ENCODE measurements around the gene ESRRG.
"Not testable (repeated sequence)": the region's sequence is repeated elsewhere in the genome, so short reads cannot be mapped to it uniquely, and the experiment has no call there.

ESRRG gene

GRCh38 chr1:216560527-216560926 is 162.7 kb downstream of the ESRRG start:
- DNase-seq = no peak

GRCh38 chr1:216559359-216559758 is 163.9 kb downstream of the ESRRG start:
- no peak for DNase-seq

GRCh38 chr1:216555653-216556052 is 167.6 kb downstream of the ESRRG start:
- DNase-seq = no peak

- DNase-seq = no peak
Observed at GRCh38 chr1:216554934-216555333, 168.3 kb downstream of the ESRRG start.

GRCh38 chr1:216553766-216554165 is 169.5 kb downstream of the ESRRG start:
- DNase-seq = no peak

GRCh38 chr1:216553040-216553439 is 170.2 kb downstream of the ESRRG start:
- DNase-seq = no peak

- DNase-seq = no peak
Observed at GRCh38 chr1:216549796-216550195, 173.4 kb downstream of the ESRRG start.

- no peak for DNase-seq
Observed at GRCh38 chr1:216542741-216543140, 180.5 kb downstream of the ESRRG start.

- DNase-seq = no peak
Observed at GRCh38 chr1:216542263-216542662, 181.0 kb downstream of the ESRRG start.

- DNase-seq = no peak
Observed at GRCh38 chr1:216535751-216536150, 187.5 kb downstream of the ESRRG start.

- DNase-seq = no peak
Observed at GRCh38 chr1:216535059-216535458, 188.2 kb downstream of the ESRRG start.

GRCh38 chr1:216533776-216534175 is 189.5 kb downstream of the ESRRG start:
- no peak for DNase-seq

- no peak for DNase-seq
Observed at GRCh38 chr1:216532251-216532798, 190.9 kb downstream of the ESRRG start.

GRCh38 chr1:216531263-216532239 is 191.7 kb downstream of the ESRRG start:
- DNase-seq = peak; percentile 47

- not testable (repeated sequence) for DNase-seq
Observed at GRCh38 chr1:216529851-216530250, 193.4 kb downstream of the ESRRG start.

- DNase-seq = peak; percentile 69
Observed at GRCh38 chr1:216528816-216529215, 194.4 kb downstream of the ESRRG start.

- DNase-seq = no peak
Observed at GRCh38 chr1:216523449-216524190, 199.6 kb downstream of the ESRRG start.

GRCh38 chr1:216523043-216523442 is 200.2 kb downstream of the ESRRG start:
- no peak for DNase-seq

GRCh38 chr1:216521477-216521876 is 201.8 kb downstream of the ESRRG start:
- no peak for DNase-seq

- DNase-seq = no peak
Observed at GRCh38 chr1:216518844-216519627, 204.2 kb downstream of the ESRRG start.

- DNase-seq = peak; percentile 7
Observed at GRCh38 chr1:216502528-216503162, 220.6 kb downstream of the ESRRG start.

GRCh38 chr1:216500273-216500967 is 222.8 kb downstream of the ESRRG start:
- no peak for DNase-seq

Data from NCI-H345 (cell line).